HG03066 (cell line): Measurements from ENCODE around the gene OR4Q3.
"Not testable (repeated sequence)": the region's sequence is repeated elsewhere in the genome, so short reads cannot be mapped to it uniquely, and the experiment has no call there.

Experiments used
- ATAC-seq: cut with Tn5 transposase; IDR thresholded peaks from one replicate; pipeline ENCODE4 v1.9.1; 2021; ENCODE audit warnings: low read depth; ENCODE audit not compliant: unreplicated experiment

OR4Q3 gene

DNA sequence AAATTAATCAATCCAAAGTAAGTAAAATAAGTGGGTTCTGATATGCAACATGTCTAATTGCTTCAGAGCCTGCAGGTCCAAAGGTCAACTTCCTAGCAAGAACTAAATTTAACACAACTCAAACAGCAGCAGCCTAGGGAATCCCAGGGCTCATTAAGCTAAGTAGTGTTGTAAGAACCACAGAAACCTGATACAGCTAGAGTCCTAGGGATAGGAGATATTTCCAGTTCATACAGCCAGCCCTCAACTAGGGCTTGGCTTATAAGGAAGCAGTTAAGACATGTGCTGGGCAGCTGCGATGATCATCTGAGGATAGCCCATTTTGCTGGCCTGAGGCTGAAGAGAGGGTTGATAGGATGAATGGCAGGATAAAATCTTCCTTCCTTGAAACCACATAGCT is at the start of gene OR4Q3:
TSS of gene OR4Q3 (plus strand) at position 316 of the 400 bp plus-strand sequence.
- ATAC-seq, result no peak

DNA sequence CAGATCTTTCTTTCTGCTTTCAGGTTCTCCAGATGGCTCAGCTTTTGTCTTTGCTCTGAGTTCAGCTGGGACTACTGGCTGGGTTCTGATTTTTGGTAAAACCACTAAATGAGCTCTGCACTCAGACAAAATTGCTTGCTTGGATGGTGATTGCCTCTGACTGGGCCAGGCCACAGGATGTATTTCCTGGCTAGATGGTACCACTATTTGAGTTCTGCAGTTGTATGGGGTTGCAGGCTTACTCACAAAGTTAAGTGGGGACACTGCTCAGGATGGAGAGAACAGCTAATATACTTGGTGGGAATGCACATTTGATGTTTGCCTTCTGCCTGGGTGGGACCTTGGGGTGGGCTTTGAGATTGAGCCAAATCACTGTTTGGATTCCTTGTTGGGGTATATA is 14.0 kb upstream of the OR4Q3 start:
- no peak for ATAC-seq

DNA sequence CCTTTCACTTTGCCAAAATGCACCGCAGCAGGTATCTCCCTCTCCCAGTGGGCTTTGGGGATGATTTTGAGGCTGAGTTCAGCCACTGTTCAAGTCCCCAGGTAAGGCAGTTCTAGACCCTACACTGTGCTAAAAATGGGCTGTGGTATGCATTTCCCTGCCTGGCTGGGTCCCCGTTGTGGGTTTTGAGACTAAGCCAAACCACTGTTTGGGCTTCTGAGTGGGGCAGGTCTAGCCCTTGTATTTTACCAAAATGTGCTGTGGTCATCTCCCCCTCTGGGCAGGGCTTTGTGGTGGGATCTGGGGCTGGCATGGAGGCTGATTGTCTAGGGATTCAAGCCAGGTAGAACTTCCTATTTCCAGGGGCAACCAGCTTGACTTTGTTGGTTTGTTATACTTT is 13.6 kb upstream of the OR4Q3 start:
- ATAC-seq, result no peak

DNA sequence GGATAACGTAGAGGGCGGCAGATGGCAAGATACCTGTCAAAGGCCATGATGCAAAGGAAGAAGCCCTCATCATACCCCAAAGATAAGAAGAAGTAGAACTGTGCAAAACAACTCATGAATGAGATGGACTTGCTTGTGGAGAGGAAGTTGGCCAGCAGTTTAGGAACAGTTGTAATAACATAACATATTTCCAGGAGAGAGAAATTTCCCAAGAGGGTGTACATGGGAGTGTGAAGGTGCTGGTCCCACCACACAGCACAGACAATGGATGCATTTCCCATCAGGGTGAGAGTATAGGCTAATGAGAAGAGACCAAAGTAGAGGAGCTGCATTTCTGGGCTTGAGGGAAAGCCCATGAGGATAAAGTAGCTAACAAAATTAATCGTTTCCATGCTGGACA is 9.5 kb upstream of the OR4Q3 start:
- ATAC-seq, result not testable (repeated sequence)

DNA sequence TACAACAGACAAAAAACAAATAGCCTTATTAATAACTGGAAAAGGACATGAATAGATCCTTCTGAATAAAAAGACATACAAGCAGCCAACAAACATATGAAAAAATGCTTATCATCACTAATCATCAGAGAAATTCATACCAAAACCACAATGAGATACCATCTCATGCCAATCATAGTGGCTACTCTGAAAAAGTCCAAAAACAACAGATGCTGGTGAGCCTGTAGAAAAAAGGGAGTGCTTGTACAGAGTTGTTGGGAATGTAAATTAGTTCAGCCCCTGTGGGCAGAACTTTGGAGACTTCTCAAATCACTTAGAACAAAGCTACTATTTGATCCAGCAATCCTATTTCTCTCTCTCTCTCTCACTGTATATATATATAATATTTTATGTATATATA is 8.9 kb downstream of the OR4Q3 start:
- not testable (repeated sequence) for ATAC-seq

DNA sequence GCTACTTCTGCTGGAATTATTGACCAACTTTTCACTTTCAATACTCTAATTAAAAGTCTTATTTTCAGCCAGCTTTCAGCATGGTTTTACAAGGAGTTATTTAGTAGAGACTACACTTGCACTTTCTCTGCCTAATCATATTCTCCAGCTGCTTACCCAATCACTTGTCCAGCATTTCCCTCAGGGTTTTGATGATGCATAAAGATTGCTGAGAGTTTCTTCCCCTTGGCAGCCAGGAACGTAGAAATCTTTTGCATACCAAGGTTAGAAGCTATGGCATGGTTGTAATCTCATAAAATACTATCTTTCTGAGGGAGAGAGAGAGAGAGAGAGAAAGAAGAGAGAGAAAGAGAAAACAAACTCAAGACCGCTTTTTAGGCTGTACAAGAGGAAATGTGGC is 10.8 kb downstream of the OR4Q3 start:
- no peak for ATAC-seq

DNA sequence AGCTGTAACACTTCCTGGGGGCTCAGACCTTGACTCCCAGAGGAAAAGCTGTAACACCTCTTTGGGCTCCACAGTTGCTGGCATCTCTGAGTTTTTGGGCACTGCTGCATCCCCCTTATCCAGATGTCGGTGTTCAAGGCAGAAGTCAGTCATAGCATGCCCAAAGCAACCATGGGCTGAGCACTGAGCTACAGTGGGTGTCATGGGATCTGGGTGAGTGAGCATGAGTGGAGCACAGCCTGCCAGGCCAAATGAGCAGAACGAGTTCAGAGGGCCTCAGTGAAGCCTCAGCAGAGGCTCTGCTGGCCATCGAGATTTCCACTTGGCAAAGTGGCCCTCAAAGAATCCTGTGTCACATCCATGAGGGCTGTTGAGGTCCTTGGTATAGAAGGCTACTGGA is 28.1 kb downstream of the OR4Q3 start:
- ATAC-seq, result not testable (repeated sequence)

GRCh38 chr14:19771895-19772430 is 28.6 kb downstream of the OR4Q3 start:
- no peak for ATAC-seq

DNA sequence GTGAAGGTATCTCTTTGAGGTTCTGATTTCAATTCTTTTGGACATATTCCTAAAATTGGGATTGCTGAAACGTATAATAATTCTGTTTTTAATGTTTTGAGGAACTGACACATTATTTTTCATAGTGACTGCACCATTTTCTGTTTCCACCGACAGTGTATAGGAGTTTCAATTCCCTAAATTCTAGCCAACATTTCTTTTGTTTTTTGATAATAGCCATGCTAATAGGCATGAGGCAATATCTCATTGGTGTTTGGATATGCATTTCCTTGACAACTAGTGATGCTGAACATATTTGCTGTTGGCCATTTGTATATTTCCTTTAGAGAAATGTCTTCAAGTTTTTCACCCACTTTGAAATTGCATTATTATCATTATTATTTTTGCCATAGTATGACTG is 29.1 kb downstream of the OR4Q3 start:
- not testable (repeated sequence) for ATAC-seq

GRCh38 chr14:19773204-19773603 is 29.8 kb downstream of the OR4Q3 start, which contains the start of gene OR4M1:
TSS of gene OR4M1 (plus strand) at chr14:19773504. CDS start at chr14:19780323, 6,819 bp downstream.
- ATAC-seq, result not testable (repeated sequence)

GRCh38 chr14:19775587-19775986 is 32.2 kb downstream of the OR4Q3 start:
- ATAC-seq, result no peak

DNA sequence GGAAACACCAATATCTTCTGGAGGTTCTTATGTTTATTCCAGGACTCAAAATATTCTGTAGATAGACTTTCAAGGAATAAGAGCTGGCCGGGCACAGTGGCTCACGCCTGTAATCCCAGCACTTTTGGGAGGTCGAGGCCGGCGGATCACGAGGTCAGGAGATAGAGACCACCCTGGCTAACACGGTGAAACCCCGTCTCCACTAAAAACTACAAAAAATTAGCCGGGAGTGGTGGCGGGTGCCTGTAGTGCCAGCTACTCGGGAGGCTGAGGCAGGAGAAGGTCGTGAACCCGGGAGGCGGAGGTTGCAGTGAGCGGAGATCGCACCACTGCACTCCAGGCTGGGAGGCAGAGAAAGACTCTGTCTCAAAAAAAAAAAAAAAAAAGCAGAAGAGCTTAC is 42.5 kb downstream of the OR4Q3 start:
- not testable (repeated sequence) for ATAC-seq

DNA sequence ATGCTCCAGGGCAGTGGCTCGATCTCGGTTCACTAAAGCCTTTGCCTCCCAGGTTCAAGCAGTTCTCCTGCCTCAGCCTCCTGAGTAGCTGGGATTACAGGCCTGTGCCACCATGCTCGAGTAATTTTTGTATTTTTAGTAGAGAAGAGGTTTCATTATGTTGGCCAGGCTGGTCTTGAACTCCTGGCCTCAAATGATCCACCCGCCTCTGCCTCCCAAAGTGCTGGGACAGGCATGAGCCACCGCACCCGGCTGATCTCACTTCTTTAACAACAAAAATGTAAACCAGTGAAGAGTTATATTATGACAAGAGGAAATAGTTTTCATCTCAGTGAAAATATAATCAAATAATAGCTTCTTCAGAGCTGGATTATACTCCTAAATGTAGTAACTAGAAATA is 43.9 kb downstream of the OR4Q3 start:
- not testable (repeated sequence) for ATAC-seq

GRCh38 chr14:19788150-19788549 is 44.8 kb downstream of the OR4Q3 start:
- not testable (repeated sequence) for ATAC-seq

- not testable (repeated sequence) for ATAC-seq
These were observed 53.2 kb downstream of the OR4Q3 start for GRCh38 chr14:19796520-19797108.
